HUES64 (cell line): Measurements from ENCODE around the gene PTRHD1.

Source experiments
- H3K27ac ChIP-seq: 2 replicates; pipeline ENCODE4 v1.7.0; 2013; ENCODE audit warnings: low read depth, low read length, inconsistent platforms
- H3K27me3 ChIP-seq: 2 replicates; pipeline ENCODE4 v1.6.1; 2013; ENCODE audit warnings: mild to moderate bottlenecking, low read length; ENCODE audit not compliant: insufficient read depth
- H3K36me3 ChIP-seq: 2 replicates; pipeline ENCODE4 v1.6.1; 2013; ENCODE audit warnings: mild to moderate bottlenecking, low read length; ENCODE audit not compliant: insufficient read depth
- H3K4me1 ChIP-seq: 2 replicates; pipeline ENCODE4 v1.6.1; 2013; ENCODE audit warnings: mild to moderate bottlenecking, low read length, moderate library complexity; ENCODE audit not compliant: insufficient read depth
- H3K4me3 ChIP-seq: 2 replicates; pipeline ENCODE4 v1.5.1; 2013; ENCODE audit warnings: mild to moderate bottlenecking, low read length, moderate library complexity
- H3K9ac ChIP-seq: 2 replicates; pipeline ENCODE4 v1.6.1; 2013; ENCODE audit warnings: mild to moderate bottlenecking, low read depth, low read length
- H3K9me3 ChIP-seq: 2 replicates; pipeline ENCODE4 v1.6.1; 2013; ENCODE audit warnings: low read depth, low read length; ENCODE audit not compliant: insufficient read depth
- WGBS: fragments of 150-250, 120-280 bp; methylation state at CpG from one replicate; pipeline ENCODE4 v1.1.7; 2013; ENCODE audit warnings: missing lambda C conversion rate; 5-methylcytosine and 5-hydroxymethylcytosine counted together

PTRHD1 gene

DNA sequence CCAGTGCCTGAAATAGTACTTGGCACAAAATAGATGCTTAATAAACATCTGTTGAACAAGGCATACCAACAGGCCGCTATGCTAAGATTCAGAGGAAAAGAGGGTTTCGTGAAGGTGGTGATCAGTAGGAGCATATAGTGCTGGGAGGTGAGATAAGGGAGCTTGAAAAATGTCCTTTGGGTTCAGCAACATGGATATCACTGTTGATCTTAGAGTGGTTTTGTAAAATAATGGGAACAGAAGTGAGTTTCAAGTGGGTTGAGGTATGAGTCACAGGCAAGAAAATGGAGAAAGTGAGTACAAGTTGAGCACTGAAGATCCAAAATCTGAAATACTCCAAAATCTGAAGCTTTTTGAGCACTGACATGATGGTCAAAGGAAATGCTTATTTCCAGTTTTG, 4.5 kb upstream of the PTRHD1 start:
- Histone ChIP-seq H3K36me3 (peaks cover 48% of the 10 kb centered on the region), H3K9ac (no peak overlapping the region), H3K27me3 (no peaks in the 10 kb centered on the region), H3K9me3 (peaks cover 3% of the 10 kb centered on the region; the same call in 1 of the 2 replicates), H3K27ac (no peak overlapping the region), H3K4me1 (0 out of 2 replicates have a peak, but pooled peaks cover 9% of the 10 kb centered on the region), H3K4me3 (no peak overlapping the region)
- 95% methylated on average over 2 of the region's 2 CpGs for WGBS

DNA sequence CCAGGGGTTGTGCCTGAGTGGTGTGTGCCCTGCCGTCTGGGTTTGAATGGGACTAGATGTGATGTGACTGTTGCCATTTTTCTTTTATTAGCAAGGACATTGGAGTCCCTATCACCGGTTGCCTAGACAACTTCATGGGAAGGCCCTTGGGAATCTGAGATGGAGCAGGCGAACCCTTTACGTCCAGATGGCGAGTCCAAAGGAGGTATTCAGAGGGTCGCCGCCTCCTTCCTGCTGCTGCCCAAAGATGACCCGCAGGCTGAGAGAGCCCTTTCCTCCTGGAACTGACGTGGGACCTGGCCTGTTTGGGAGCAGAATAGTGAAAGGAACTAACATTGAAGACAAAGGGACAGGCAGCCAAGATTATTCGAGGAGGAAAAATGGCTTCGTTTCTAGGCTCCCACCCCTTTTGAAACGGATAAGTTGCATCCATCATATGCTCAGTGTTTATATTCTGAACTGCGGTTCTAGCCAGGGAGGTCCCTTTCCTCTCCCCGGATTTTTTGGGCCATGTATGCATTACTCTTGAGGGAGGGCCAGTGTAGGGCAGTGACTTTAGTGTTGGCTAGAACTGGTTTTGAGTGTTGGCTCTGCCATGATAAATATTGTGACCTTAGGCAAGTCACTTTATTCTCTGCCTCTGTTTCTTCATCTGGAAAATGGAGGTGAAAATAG, 707 bp upstream of the PTRHD1 start:
- Histone ChIP-seq H3K9me3 (no peaks in the 10 kb centered on the region), H3K27me3 (no peaks in the 10 kb centered on the region), H3K9ac (peak overlapping the region; percentile 98), H3K36me3 (peaks cover 47% of the 10 kb centered on the region), H3K27ac (peak overlapping the region; percentile 99), H3K4me1 (peaks cover 31% of the 10 kb centered on the region), H3K4me3 (peak overlapping the region; percentile 81)
- 2% methylated on average over 14 of the region's 14 CpGs for WGBS

DNA sequence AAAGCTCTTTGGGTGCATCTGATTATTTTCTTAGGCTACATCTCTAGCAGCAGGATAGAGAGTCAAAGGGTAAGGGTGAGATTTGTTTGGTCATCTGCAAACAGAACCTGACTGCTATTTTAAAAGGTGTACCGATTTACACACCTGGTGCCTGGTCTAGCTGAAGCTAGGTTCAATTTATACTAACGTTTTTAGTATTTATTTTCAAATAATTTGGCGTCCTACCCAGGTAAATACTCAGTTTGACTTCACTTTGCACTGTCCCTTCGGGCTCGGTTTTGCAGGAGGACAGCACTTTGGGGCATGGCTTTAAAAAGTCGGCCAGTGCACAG, 683 bp downstream of the PTRHD1 start:
- peaks cover 31% of the 10 kb centered on the region for H3K4me1 ChIP-seq
- H3K27ac ChIP-seq: peak overlapping the region; percentile 99
- H3K4me3 ChIP-seq: peak overlapping the region; percentile 81
- no peaks in the 10 kb centered on the region for H3K27me3 ChIP-seq
- peak overlapping the region; percentile 98 for H3K9ac ChIP-seq
- no peaks in the 10 kb centered on the region for H3K9me3 ChIP-seq
- peaks cover 40% of the 10 kb centered on the region for H3K36me3 ChIP-seq
- WGBS: 5% methylated on average over 6 of the region's 6 CpGs

DNA sequence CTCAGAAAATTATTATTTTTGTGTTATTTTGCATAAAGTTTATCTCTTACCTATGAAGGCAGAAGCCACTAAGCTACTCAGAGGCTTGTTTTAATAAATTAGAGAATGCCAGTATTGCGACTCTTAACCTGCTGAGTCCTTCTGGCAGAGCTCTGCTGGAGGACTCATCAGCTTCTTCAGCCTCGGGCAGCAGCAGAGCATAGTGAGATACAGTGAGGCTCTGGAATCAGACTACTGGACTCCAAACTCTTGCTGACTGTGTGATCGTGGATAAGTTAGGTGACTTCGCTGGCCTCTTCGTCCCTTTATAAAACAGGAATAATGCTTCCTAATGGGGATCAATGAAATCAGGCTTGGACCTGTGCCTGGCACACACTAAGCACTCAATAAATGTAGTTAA, 1.7 kb downstream of the PTRHD1 start:
- no peaks in the 10 kb centered on the region for H3K27me3 ChIP-seq
- peaks cover 31% of the 10 kb centered on the region for H3K4me1 ChIP-seq
- 89% methylated on average over 5 of the region's 5 CpGs for WGBS
- peaks cover 29% of the 10 kb centered on the region for H3K36me3 ChIP-seq
- peak overlapping the region; percentile 9; the same call in 1 of the 2 replicates for H3K4me3 ChIP-seq
- no peaks in the 10 kb centered on the region for H3K9me3 ChIP-seq
- H3K27ac ChIP-seq: 0 out of 2 replicates have a peak overlapping the region, but pooled peaks have one; percentile 10
- H3K9ac ChIP-seq: no peak overlapping the region

DNA sequence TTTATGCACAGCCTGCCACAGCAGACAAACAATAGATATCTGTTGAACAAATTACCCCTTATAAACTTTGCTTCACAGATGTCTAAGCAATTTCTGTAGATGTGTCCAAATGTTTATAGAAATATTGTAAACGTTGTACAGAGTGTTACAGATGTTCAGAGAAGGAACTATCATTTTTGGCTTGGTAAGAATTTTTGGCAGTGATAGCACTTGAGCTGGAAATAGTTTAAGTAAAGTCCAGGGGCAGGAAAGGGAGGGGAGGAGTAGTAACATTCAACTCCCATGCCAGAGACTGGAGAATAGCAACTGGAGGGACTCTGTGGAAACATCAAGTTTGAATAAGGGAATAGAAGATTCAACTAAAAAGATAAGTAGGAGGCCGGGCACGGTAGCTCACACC, 4.4 kb downstream of the PTRHD1 start:
- H3K4me1 ChIP-seq: peaks cover 22% of the 10 kb centered on the region
- H3K9ac ChIP-seq: no peak overlapping the region
- H3K36me3 ChIP-seq: peaks cover 15% of the 10 kb centered on the region
- no peak overlapping the region for H3K4me3 ChIP-seq
- WGBS: 92% methylated on average over 3 of the region's 3 CpGs
- H3K9me3 ChIP-seq: no peaks in the 10 kb centered on the region
- H3K27ac ChIP-seq: no peak overlapping the region
- no peaks in the 10 kb centered on the region for H3K27me3 ChIP-seq

DNA sequence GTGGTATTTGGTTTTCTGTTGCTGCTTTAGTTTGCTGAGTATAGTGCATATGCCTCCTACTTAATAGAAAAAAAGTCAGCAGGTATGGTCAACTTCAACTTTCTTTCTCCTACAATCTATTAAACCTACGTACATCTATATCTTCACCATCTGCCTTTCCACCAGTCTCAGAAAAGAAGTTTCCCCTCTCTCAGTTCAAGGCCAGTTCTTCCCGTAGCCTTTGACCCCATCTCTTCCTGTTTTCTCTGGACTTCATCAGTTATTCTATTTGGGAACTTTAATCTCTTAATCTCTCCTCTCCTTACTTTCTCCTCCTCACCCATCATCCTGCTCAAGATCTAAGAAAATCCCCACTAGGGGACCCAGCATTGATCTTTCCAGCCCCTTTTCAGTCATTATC, 5.7 kb downstream of the PTRHD1 start:
- H3K9me3 ChIP-seq: no peaks in the 10 kb centered on the region
- H3K9ac ChIP-seq: no peak overlapping the region
- no peak overlapping the region for H3K4me3 ChIP-seq
- H3K4me1 ChIP-seq: peaks cover 22% of the 10 kb centered on the region
- H3K27ac ChIP-seq: no peak overlapping the region
- H3K36me3 ChIP-seq: peaks cover 15% of the 10 kb centered on the region
- H3K27me3 ChIP-seq: no peaks in the 10 kb centered on the region
- 91% methylated on average over 2 of the region's 2 CpGs for WGBS

DNA sequence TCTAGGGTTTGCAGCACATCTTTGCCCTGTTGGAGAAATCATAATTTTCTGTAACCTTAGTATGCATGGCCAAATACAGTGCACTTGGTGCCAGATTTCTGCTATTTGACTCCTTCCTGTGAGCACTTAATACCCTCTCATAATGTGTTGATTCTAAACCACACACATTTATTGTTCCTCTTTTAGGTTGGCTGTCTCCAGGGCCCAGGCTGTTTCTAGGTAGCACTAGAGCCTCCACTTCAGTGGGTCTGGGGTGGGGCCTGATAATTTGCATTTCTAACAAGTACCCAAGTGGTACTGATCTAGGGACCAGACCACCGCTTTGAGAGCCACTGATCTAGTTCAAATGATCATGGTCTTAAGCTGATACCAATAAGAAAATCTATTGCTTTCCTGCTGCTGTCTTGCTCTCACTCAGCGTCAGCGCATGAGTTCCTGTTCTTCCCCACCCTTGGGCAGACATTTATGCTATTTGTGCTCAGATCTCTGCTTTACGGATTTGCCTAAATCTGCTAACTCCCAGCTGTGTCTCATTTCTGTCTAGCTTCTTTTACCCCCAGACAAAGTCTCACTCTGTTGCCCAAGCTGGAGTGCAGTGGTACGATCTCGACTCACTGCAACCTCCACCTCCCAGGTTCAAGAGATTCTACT, 7.4 kb downstream of the PTRHD1 start:
- Histone ChIP-seq H3K9ac (no peak overlapping the region), H3K27ac (no peak overlapping the region), H3K36me3 (peaks cover 15% of the 10 kb centered on the region), H3K27me3 (no peaks in the 10 kb centered on the region), H3K4me3 (no peak overlapping the region), H3K9me3 (no peaks in the 10 kb centered on the region), H3K4me1 (peaks cover 5% of the 10 kb centered on the region)
- WGBS: 95% methylated on average over 6 of the region's 6 CpGs

DNA sequence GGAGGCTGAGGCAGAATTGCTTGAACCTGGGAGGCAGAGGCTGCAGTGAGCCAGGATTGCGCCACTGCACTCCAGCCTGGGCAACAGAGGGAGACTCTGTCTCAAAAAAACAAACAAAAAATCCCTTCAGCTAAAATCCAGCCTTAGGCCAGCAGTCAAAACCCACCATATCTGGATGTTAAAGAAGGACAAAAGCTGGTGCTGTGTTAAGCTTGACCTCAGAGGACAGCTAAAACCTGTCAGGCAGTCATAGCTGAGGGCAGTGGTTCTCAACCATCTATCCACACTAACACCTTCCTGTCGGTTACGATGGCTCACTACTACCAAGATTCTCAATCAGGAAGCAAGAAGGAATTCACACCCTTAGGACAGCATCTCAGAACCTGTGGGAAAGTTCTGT, 9.6 kb downstream of the PTRHD1 start:
- H3K9me3 ChIP-seq: no peaks in the 10 kb centered on the region
- peaks cover 1% of the 10 kb centered on the region; the same call in 1 of the 2 replicates for H3K36me3 ChIP-seq
- 98% methylated on average over 3 of the region's 3 CpGs for WGBS
- H3K4me3 ChIP-seq: no peak overlapping the region
- H3K9ac ChIP-seq: no peak overlapping the region
- peaks cover 4% of the 10 kb centered on the region; the same call in 1 of the 2 replicates for H3K4me1 ChIP-seq
- H3K27me3 ChIP-seq: no peaks in the 10 kb centered on the region
- no peak overlapping the region for H3K27ac ChIP-seq

DNA sequence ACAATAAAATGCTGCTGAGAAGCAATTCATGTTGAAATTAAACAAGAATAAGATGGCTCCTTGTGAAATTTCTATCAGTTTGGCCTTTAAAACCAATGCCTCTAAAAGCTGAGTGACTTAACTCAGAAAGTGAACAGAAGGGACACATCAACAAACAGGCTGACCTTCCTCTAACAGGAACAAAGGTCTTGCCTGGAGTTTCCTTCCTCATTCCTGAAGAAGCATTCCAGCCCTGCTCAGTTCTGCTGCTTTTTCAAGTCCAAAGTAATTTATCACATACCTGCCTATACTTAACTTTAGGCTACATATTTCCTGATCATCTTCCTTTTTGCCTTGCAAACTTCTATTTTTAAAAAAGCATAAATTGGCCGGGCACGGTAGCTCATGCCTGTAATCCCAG, 14.1 kb downstream of the PTRHD1 start:
- no peaks in the 10 kb centered on the region for H3K9me3 ChIP-seq
- H3K36me3 ChIP-seq: no peaks in the 10 kb centered on the region
- no peak overlapping the region for H3K27ac ChIP-seq
- no peaks in the 10 kb centered on the region for H3K27me3 ChIP-seq
- H3K4me1 ChIP-seq: peaks cover 13% of the 10 kb centered on the region; the same call in 1 of the 2 replicates
- no peak overlapping the region for H3K4me3 ChIP-seq
- H3K9ac ChIP-seq: no peak overlapping the region
- 98% methylated on average over 2 of the region's 2 CpGs for WGBS

DNA sequence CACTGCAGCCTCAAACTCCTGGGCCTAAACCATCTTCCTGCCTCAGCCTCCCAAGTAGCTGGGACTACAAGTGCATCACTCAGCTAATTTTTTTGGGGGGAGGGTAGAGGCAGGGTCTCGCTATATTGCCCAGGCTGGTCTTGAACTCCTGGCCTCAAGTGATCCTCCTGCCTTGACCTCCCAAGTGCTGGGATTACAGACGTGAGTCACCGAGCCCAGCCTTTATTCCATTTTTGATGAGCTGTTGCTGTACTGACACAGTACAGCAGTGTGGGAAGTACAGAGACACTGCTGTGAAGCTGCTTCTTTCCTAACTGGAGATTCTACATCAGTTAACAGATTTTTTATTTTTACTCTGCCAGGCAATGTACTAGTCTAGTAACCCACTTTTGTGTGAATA, 18.8 kb downstream of the PTRHD1 start:
- Histone ChIP-seq H3K4me1 (peaks cover 17% of the 10 kb centered on the region), H3K9ac (no peak overlapping the region), H3K27ac (no peak overlapping the region), H3K4me3 (no peak overlapping the region), H3K9me3 (no peaks in the 10 kb centered on the region), H3K27me3 (no peaks in the 10 kb centered on the region), H3K36me3 (peaks cover 3% of the 10 kb centered on the region; the same call in 1 of the 2 replicates)
- 89% methylated on average over 3 of the region's 3 CpGs for WGBS

DNA sequence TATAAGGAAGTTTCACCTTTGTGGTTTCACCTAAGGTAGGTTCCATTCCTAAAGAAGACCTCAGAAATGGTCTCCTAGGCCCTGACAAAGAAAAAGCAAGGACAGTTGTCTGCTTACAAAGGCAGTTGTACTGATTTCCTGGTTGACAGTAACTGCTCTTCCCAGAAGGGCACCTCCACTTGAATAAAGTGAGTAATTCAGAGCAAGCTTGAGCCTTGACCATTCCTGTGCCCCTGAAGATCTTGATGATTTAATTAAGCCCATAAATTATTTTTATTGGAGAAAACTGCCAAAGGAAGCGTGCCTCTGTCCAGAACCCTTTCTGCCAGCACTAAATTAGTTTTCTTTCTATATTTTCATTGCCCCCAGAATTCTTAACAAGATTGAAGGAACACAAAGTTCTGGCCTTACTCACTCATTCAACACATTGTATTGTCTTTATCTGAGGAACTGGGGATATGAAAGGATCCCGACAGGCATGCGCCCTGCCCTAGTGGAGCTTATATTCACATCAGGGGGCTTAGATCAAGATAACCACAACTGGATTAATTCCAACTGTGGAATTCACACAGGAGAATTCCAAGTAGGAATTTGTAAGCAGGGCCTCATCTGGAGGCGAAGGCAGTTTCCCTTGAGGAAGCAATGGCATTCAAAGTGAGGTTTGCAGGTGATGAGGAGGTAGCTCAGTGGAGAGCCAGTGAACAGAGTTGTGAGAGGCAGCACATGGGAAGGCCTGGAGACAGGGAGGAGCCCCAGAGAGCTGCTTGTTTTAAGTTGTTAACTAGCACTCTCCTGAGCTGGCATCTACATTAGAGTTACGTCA, 21.2 kb downstream of the PTRHD1 start:
- Histone ChIP-seq H3K27me3 (no peaks in the 10 kb centered on the region), H3K36me3 (peaks cover 3% of the 10 kb centered on the region; the same call in 1 of the 2 replicates), H3K27ac (peak overlapping the region; percentile 30; the same call in 1 of the 2 replicates), H3K4me1 (peaks cover 8% of the 10 kb centered on the region; the same call in 1 of the 2 replicates), H3K4me3 (no peak overlapping the region), H3K9ac (no peak overlapping the region), H3K9me3 (no peaks in the 10 kb centered on the region)
- 81% methylated on average over 5 of the region's 5 CpGs for WGBS
